Mucosa of rectum (tissue), 2 donors: ENCODE results near the gene THSD4.

Experiments used
- H3K27ac ChIP-seq, 2 donors: one replicate each; pipeline ENCODE4 v1.7.0; 2013; ENCODE audit warnings: inconsistent platforms in 2 of 2, low read depth in 2 of 2, low read length in 2 of 2
- H3K27me3 ChIP-seq, 2 donors: one replicate each; pipeline ENCODE4 v1.7.0; 2013; ENCODE audit warnings: low read length in 2 of 2; ENCODE audit not compliant: control insufficient read depth in 2 of 2, insufficient read depth in 2 of 2
- H3K36me3 ChIP-seq, 2 donors: one replicate each; pipeline ENCODE4 v1.7.0; 2013; ENCODE audit warnings: low read length in 2 of 2; ENCODE audit not compliant: control insufficient read depth in 2 of 2, insufficient read depth in 2 of 2
- H3K4me1 ChIP-seq, 2 donors: one replicate each; pipeline ENCODE4 v1.7.0; 2013; ENCODE audit warnings: low read length in 2 of 2, mild to moderate bottlenecking in 1 of 2; ENCODE audit not compliant: control insufficient read depth in 2 of 2, insufficient read depth in 2 of 2
- H3K4me3 ChIP-seq, 2 donors: one replicate each; pipeline ENCODE4 v1.7.0; 2013; ENCODE audit warnings: low read length in 2 of 2
- H3K9ac ChIP-seq, 2 donors: one replicate each; pipeline ENCODE4 v1.7.0; 2013; ENCODE audit warnings: low read length in 2 of 2, low read depth in 1 of 2, mild to moderate bottlenecking in 1 of 2
- H3K9me3 ChIP-seq, 2 donors: one replicate each; pipeline ENCODE4 v1.7.0; 2013; ENCODE audit warnings: low read length in 2 of 2; ENCODE audit not compliant: control insufficient read depth in 2 of 2
- donor health status: healthy.
- donor health status: Normal muscosa, but diverticular disease.

The THSD4 gene

GRCh38 chr15:71444032-71444810 is 328.9 kb downstream of the THSD4 start:
- Histone ChIP-seq H3K4me1 (peaks cover 0 to 3% of the 10 kb centered on the region in 2 donors), H3K27me3 (no peaks in the 10 kb centered on the region), H3K9me3 (no peaks in the 10 kb centered on the region), H3K36me3 (no peaks in the 10 kb centered on the region), H3K4me3 (no peak overlapping the region), H3K27ac (no peak overlapping the region), H3K9ac (no peak overlapping the region)

DNA sequence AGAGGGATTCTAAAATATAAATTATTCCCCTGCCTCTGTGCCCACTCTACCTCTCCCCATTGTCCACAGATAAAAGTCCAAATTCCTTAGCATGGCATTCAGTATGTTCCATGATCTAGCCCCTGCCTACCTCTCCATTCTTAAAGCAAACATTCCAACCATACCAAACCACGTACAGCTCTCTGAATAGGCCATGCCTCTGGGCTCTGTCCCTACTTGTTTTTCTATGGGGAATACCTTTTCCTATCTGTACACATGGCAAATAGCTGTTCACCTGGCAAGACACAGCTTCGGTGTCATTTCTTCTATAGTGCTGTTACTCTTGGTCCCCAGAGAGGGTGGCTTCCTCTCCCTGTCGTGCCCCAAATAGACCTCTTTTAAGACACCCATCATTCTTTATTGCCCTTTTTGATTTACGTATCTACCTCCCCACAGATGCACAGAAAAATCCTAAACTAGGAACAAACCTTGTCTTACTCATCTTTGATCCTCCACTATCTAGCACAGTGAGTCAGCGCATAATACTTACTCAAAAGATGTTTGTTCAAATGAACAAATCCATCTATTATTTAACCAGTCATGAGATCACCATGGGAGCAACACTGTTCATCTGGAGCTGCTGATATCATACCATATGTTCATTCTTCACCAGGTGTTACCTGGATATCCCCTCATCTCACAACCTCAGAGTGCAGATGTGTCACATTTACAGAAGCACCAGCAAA is 329.8 kb downstream of the THSD4 start:
- no peaks in the 10 kb centered on the region for H3K27me3 ChIP-seq
- no peak overlapping the region for H3K9ac ChIP-seq
- H3K4me3 ChIP-seq: no peak overlapping the region
- H3K27ac ChIP-seq: no peak overlapping the region
- H3K4me1 ChIP-seq: peaks cover under 1 to 7% of the 10 kb centered on the region in 2 donors
- no peaks in the 10 kb centered on the region for H3K36me3 ChIP-seq
- H3K9me3 ChIP-seq: no peaks in the 10 kb centered on the region

- Histone ChIP-seq H3K27ac (no peak overlapping the region), H3K9me3 (no peaks in the 10 kb centered on the region), H3K9ac (no peak overlapping the region), H3K27me3 (no peaks in the 10 kb centered on the region), H3K36me3 (no peaks in the 10 kb centered on the region), H3K4me3 (no peak overlapping the region), H3K4me1 (peaks cover 2 to 7% of the 10 kb centered on the region in 2 donors)
Measured at GRCh38 chr15:71447328-71448250, 332.3 kb downstream of the THSD4 start.

- H3K9ac ChIP-seq: no peak overlapping the region
- no peaks in the 10 kb centered on the region for H3K9me3 ChIP-seq
- no peaks in the 10 kb centered on the region for H3K27me3 ChIP-seq
- H3K36me3 ChIP-seq: no peaks in the 10 kb centered on the region
- H3K4me1 ChIP-seq: peaks cover 7 to 9% of the 10 kb centered on the region in 2 donors
- H3K27ac ChIP-seq: no peak overlapping the region
- H3K4me3 ChIP-seq: no peak overlapping the region
Measured at GRCh38 chr15:71448688-71449114, 333.4 kb downstream of the THSD4 start.

DNA sequence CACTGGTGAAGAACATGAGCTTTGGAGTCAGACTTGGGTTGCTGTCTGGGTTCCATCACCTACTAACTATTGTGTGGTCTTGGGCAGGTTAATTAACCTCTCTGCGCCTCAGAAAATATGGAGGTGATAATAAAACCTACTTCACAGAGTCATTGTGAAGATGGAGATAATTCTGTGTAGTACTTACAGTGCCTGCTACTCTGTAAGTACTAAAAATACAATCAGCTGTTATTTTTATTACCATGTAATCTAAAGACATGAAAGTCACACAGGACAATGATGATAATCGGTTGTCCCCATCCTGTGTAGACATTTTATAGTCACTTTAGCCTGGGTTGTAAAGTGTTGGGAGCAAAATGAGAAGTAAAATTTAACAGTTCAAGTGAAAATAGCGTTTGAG is 334.1 kb downstream of the THSD4 start:
- Histone ChIP-seq H3K4me1 (peaks cover 7 to 9% of the 10 kb centered on the region in 2 donors), H3K4me3 (no peak overlapping the region), H3K9ac (no peak overlapping the region), H3K27me3 (no peaks in the 10 kb centered on the region), H3K27ac (no peak overlapping the region), H3K36me3 (no peaks in the 10 kb centered on the region), H3K9me3 (no peaks in the 10 kb centered on the region)

GRCh38 chr15:71449956-71450355 is 334.7 kb downstream of the THSD4 start:
- Histone ChIP-seq H3K4me3 (no peak overlapping the region), H3K9ac (no peak overlapping the region), H3K36me3 (no peaks in the 10 kb centered on the region), H3K27me3 (no peaks in the 10 kb centered on the region), H3K27ac (no peak overlapping the region), H3K4me1 (peaks cover 7 to 9% of the 10 kb centered on the region in 2 donors), H3K9me3 (no peaks in the 10 kb centered on the region)

DNA sequence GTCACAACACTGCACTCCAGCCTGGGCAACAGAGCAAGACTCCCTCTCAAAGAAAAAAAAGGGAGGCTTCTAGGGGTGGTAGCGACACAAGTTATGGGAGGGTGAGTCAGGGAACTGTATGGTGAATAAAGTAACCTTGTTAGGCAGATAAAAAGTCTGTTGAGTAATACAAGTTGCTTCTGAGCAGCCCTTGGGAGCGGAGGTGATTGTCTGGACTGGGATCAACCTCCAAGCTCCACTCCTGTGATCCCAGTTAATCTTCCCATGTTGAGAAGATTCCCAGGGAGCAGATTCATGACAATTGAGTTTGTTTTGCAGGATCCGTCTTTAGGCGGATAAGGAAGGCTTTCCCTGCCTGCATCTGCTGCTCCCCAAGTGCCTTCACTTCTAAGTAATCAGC is 335.9 kb downstream of the THSD4 start:
- no peak overlapping the region for H3K4me3 ChIP-seq
- H3K27me3 ChIP-seq: no peaks in the 10 kb centered on the region
- H3K4me1 ChIP-seq: peaks cover 7 to 9% of the 10 kb centered on the region in 2 donors
- no peaks in the 10 kb centered on the region for H3K9me3 ChIP-seq
- H3K27ac ChIP-seq: no peak overlapping the region
- no peaks in the 10 kb centered on the region for H3K36me3 ChIP-seq
- no peak overlapping the region for H3K9ac ChIP-seq

DNA sequence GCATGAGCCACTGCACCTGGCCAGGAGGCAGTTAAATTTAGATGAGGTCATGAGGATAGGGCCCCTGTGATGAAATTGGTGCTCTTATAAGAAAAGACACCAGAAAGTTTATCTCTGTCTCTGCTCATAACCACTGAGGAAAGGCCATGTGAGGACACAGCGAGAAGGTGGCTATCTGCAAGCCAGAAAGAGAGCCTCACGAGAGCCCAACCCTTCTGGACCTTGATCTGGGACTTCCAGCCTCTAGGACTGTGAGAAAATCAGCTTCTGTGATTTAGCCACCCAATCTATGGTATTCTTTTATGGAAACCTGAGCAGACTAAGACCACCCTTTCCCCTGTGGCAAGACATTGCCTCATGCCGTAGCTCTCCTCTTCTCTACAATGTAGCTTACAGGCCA is 337.6 kb downstream of the THSD4 start:
- H3K9ac ChIP-seq: no peak overlapping the region
- H3K9me3 ChIP-seq: no peaks in the 10 kb centered on the region
- H3K36me3 ChIP-seq: no peaks in the 10 kb centered on the region
- H3K27me3 ChIP-seq: no peaks in the 10 kb centered on the region
- no peak overlapping the region for H3K27ac ChIP-seq
- H3K4me3 ChIP-seq: no peak overlapping the region
- peaks cover 4 to 9% of the 10 kb centered on the region in 2 donors for H3K4me1 ChIP-seq

DNA sequence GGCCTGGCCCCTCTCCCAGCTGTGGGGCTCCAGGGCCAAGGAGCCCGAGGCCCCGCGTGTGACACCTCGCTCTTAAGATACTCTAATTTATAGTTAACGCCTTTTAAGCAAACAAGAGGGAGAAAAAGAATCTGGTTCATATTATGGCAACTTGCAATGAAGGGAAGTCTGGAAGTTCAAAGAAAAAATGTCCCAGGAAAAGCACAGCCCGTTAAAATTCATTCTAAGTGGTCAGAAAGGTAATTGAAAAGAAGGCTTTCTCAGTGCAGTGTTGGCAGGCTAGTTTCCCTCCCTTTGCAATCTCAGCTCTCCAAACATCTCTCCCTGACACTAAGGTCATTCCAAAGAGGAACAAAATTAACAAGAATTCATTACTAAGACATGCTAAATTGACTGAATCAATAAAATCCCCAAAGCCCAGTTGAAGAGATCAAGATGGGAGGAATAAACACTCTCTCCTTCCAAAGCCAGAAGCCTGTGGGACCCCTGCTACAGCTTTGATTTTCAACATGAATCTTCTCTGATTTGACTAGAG is 339.3 kb downstream of the THSD4 start:
- no peaks in the 10 kb centered on the region for H3K27me3 ChIP-seq
- H3K27ac ChIP-seq: no peak overlapping the region
- H3K4me1 ChIP-seq: peaks cover 4 to 9% of the 10 kb centered on the region in 2 donors
- no peaks in the 10 kb centered on the region for H3K36me3 ChIP-seq
- H3K9ac ChIP-seq: no peak overlapping the region
- H3K4me3 ChIP-seq: no peak overlapping the region
- no peaks in the 10 kb centered on the region for H3K9me3 ChIP-seq
